GM18868 (cell line): ENCODE data around the gene ADM2.
"Not testable (repeated sequence)": the region's sequence is repeated elsewhere in the genome, so short reads cannot be mapped to it uniquely, and the experiment has no call there.

Experiments used
- ATAC-seq: cut with Tn5 transposase; IDR thresholded peaks from one replicate; pipeline ENCODE4 v1.9.1; 2021; ENCODE audit warnings: mild to moderate bottlenecking, moderate library complexity; ENCODE audit not compliant: unreplicated experiment

The ADM2 gene, protein sequence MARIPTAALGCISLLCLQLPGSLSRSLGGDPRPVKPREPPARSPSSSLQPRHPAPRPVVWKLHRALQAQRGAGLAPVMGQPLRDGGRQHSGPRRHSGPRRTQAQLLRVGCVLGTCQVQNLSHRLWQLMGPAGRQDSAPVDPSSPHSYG

DNA sequence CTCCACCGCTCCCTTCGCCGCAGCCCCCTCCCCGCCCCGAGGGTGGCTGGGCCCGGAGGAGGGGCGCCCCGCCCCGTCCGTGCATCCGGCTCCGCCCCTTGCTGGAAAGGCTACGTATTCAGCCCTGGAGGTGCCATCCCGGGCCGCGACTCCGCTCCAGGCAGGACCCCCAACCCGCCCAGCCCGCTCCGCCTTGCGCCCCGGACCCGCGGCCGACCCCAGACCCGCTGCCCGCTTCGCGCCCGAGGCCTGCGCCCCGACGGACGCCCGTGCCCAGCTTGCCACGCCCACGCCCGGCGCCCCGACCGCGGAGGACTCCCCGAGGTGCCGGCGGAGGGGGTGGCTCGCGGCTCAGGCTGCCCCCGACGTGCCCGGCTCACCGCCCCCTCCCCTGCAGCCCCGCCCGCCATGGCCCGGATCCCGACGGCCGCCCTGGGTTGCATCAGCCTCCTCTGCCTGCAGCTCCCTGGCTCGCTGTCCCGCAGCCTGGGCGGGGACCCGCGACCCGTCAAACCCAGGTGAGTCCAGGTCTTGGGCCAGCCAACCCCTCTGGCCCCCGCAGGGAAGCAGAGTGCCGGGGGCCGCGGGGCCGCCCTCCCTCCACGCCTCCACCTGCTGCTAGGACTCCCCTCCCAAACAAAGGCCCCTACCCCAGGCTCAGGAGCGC, at the start of gene ADM2:
Gene ADM2, plus strand, starts transcription at position 104 of the 667 bp plus-strand sequence. Its CDS starts 305 bp downstream, at position 409.
- ATAC-seq = no peak

DNA sequence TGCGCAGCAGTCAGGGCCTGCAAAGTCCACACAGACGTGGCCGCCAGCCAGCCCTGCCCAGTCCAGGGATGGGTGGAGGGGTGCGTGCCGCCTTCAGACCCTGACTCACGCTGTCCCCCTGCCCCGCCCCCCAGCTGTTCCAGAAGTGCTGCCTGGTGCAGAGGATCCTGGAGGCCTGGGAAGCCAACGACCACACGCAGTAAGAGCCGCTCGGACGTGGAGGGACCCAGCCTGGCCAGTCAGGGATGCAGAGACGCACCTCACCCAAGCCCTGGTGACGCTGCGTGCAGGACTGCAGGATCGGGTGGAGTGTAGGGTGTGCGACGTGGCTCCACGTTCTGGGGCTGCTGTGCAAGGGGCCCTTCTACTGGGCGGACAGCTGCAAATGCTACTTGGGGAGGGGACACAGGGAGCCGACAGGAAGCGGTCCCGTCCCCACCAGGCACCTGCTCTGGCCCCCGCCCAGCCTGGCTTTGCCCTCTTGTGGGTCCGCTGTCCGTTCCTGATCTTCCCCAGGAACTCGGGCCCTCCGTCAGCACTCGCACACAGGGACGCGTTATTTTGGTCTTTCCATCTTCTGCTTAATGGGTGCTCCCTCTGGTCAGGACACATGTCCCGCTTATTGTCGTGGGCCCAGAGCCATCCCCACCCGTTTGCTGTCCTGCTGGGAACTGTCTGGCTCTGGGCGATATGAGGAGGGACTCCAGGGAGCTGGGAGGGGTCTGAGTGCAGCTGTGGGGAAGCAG, 49.0 kb upstream of the ADM2 start:
- ATAC-seq = no peak

DNA sequence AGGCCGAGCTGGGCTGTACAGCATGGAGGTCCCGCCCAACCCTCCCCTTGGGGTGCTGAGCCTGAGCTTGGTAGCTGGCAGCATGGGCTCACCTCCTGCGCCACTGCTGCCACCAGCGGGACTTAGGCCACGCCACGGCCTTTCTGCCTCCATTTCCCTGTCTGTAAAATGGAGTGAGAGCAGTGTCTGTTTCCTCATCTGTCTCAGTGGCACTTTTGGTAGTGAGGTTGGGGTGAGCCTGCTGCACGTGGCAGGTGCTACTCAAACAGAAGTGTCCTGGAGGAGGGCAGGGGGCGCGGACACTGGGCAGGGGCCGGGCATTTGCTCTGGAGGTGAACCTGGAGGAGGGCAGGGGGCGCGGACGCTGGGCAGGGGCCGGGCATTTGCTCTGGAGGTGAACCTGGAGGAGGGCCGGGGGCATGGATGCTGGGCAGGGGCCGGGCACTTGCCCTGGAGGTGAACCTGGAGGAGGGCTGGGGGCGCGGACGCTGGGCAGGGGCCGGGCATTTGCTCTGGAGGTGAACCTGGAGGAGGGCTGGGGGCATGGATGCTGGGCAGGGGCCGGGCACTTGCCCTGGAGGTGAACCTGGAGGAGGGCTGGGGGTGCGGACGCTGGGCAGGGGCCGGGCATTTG, 48.3 kb upstream of the ADM2 start:
- not testable (repeated sequence) for ATAC-seq

DNA sequence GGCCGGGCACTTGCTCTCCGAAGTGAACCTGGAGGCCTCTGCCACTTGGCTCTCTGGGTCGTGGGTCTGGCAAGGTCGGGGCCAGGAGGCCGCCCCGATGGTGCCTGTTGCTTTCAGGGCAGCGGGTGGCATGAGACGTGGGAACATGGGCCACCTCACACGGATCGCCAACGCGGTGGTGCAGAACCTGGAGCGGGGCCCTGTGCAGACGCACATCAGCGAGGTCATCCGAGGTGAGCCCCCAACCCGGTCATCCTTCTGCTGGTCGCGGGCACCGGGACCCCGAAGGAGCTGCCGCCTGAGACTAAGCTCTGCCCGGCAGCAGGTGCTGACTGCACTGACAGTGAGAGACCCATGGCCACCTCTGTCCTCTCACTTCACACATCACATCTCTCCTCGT, 46.5 kb upstream of the ADM2 start:
- no peak for ATAC-seq

DNA sequence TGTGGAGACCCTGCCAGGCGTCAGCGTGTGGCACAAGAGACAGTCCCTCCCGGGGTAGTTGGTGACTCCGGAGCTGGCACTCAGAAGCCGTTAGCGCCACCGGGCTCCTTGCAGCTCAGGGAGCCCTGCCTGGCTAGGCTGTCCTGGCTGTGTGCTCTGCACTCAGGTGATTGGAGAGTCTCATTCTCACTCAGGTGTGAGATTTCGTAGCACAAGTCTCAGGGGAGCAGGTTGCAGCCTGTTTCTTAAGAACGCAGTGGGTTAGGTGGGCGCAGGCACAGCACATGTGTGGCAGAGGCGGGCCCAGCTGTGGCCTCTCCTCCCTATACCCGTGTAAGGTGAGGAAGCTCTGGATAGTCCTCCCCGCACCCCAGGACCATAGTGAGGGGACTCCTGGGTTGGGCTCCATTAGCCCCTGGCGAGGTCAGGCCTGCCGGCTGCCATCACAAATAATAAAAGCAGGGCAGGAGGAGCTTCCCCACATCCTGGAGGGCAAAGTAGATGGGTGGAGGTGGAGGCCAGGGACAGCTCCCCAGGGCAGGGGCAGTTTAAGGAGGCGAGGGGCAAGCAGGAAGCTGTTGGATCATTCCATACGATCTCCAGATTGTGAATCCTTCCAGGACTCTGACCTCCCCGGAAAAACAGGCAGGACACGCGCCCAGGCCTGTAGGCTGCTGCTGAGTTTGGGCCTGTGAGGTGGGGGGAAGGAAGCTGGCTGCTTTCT, 45.9 kb upstream of the ADM2 start:
- no peak for ATAC-seq

DNA sequence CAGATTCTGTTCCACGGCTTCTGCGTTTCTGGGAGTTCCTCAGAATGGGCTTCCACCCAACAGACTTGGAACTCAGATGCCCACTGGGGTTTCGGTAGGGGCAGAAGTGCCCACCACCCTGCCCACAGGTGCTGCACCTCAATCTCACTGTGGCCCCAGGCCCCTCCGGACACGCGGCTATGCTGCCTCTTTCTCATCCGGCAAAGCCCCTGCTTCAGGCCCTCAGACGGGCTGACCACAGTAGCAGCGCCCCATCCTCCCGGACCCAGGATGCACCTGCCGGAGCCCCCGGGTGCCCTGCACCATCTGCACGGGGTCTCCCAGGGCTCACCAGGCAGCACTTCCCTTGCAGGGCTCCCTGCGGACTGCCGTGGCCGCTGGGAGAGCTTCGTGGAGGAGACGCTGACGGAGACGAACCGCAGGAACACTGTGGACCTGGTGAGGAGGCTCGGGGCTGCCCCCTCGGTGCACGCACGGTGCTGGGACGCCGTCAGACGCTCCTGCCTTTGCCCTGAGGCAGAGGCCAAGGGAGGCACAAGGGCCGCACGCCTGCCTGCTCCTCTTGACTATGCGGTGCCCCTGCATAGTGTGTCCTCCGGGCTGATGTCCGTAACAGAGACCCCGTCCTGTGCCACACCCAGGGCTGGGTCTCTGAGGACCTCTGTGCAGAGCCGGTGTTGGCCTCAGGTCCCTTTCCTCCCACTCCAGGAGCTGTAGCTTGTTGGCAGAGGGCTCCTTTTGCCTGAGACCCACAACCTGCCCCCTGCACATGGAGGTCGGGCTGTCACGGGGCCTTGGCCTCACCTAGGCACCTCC, 45.1 kb upstream of the ADM2 start:
- no peak for ATAC-seq

DNA sequence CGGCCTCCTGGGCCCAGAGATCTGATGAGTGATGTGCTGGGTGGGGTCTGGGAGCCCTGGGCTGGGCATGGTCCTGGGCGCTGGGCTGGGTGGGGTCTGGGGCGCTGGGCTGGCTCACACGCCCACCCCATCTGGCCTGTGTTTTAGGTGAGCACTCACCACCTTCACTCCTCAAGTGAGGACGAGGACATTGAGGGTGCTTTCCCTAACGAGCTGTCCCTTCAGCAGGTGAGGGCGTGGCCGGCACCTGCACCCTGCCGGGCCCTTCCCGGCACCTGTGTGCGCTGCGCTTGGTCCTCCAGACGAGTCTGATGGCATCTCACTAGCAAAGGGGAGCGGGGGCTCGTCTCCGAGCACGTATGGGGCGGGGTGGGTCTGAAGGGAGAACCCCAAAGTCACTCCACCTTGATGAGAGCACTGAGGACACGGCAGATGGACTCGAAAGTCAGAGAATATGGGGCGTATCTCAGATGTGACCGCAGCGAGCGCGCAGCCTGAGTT, 44.5 kb upstream of the ADM2 start:
- ATAC-seq = no peak

DNA sequence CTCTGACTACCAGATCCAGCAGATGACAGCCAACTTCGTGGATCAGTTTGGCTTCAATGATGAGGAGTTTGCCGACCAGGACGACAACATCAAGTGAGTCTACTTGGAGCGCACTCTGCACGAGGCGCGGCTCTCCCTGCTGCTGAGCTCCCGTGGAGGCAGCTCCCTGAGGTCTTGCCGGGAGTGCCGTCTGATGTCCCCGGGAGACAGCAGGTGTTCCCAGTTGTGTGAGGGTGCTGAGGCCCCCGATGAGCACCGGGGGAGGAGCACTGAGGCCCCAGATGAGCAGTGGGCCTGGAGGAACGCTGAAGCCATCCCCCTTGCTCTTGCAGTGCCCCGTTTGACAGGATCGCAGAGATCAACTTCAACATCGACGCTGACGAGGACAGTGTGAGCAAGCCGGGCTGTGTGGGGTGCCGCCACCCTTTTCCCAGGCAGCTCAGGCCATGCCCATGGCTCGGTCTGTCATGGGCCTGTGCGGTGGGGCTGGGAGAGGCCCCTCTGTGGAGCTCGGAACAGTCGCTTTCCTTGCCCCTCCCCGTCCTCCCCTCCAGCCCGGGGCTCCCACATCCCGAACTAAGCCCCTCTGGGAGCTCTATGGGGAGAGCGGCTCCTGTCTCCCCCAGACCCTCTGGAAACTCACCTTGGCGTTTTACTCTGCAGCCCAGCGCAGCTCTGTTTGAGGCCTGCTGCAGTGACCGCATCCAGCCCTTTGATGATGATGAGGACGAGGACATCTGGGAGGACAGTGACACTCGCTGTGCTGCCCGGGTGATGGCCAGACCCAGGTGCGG, 43.6 kb upstream of the ADM2 start:
- ATAC-seq = no peak

DNA sequence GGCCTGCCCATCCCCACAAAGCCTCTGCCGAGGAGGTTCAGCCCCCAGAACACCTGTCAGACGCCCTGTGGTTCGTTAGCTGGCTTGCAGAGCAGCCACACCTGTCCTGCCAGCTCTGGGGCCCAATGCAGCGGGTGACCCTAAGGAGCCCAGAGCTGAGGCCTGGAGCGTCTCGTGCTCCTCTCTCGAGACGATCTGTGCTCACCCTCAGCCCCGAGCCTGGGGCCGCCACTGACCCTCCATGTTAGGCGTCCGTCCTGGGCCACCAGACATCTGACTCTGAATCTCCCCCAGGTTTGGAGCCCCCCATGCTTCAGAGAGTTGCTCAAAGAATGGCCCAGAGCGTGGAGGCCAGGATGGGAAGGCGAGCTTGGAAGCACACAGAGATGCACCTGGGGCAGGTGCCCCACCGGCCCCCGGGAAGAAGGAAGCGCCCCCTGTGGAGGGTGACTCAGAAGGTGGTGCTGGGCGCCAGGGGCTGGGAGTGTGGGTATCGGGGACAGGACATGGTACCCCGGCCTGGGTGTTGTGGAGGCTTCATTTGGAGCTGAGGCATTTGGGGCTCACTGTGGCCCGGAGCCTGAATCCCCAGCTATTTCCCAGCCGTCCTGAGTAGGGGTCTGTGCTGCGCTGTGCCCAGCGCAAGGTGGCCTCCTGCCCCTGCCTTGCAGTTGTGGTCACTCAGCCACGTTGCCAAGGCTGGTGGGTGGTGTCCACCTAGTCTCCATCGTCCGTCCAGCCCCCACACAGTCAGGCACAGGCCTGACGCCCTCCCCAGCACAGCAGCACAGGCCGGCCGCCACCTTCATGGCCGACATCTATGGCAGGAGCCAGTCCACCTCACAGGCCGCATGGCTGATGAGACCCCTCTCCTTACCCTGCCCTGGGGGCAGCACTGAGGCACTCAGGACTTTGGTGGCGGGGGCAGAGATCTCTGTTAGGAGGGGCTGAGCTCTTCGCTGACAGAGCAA, 42.8 kb upstream of the ADM2 start:
- no peak for ATAC-seq

DNA sequence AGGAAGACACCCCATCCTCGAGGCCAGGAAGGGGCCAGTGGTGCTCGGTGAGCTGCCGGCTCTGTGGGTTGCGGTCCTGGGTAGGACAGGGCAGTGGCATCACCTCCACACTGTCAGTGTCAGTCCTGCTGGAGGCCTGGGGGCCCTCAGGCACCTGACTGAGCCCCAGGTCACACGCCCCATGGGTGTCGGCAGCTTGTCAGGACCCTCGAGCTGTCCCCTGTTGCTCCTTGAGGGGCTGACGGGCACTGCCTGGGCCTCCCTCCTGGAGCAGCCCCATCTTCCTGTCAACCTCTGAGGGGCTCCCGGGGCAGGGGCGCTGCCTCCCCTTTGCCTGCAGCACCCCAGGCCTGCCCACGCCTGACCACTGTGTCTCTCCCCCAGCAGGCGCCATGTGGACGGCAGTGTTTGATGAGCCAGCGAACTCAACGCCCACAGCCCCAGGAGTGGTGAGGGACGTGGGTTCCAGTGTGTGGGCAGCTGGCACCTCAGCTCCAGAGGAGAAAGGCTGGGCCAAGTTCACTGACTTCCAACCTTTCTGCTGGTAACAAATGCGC, 42.0 kb upstream of the ADM2 start:
- ATAC-seq = no peak

DNA sequence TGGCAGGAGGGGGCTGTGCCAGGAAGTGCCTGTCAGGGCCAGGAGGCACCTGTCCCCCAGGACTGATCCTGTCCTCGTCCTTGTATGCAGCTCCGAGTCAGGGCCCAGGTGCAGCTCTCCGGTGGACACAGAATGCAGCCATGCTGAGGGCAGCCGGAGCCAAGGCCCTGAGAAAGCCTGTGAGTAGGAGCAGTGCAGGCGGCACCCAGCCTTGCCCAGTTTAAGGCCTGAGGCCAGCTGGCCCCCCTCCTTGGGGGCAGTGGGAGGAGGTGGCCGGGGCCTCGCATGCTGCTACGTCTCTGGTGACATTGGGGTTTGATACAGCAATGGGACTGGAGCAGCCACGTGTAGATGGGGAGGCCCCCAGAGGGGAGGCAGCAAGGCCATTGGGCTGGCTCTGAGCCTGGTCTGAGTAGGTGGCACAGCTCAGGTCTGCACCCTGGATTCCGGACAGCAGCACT, 41.4 kb upstream of the ADM2 start:
- no peak for ATAC-seq

DNA sequence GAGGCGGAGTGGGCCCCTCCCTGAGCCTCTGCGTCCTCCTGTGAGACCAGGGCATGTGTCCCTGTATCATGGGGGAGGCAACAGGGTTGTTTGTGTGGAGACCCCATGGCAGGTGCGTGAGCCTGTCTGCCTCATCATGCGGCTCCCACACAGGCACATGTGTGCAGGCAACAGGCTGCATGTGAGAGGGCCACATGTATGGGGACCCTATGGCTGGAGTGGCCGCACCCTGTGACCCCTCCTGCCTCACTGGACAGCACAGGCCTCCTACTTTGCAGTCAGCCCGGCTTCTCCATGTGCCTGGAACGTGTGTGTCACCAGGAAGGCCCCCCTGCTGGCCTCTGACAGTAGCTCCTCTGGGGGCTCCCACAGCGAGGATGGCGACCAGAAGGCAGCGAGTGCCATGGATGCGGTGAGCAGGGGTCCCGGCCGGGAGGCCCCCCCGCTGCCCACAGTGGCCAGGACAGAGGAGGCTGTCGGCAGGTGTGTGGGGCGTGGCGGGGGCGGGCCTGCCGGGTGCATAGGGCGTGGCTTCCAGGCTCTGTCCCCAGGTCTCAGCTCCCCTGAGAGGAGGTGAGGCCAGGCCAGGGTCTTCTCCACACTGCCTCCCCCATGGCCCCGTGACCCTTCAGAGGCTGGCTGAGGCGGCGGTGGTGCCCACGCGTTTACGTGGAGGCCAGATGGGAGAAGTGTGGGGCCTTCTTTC, 40.6 kb upstream of the ADM2 start:
- no peak for ATAC-seq

DNA sequence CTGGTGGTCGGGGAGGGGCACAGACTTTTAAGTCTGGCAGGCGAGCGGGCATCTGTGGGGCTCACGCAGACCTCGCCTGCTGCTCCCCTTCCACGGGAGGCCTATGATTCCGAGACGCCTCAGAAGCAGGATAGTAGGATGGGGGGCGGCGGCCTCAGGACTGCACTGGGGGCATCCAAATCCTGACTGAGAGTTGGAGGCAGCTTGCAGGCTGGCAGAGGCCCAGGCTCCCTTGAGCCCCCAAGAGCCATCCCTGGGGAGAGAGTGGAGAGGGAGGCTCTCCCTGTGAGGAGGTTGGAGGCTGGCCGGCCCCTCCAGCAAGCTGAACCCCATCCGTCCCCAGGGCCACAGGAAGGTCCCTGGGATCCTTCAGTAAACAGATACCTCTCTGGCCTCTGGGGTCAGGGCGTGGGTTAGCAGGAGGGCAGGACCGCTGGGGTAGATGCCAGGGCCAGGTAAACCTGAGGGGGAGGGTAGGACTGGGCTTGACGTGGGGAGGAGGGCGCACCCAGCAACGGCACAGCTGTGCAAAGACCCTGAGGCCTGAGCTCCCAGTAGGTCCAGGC, 39.8 kb upstream of the ADM2 start:
- ATAC-seq = no peak

DNA sequence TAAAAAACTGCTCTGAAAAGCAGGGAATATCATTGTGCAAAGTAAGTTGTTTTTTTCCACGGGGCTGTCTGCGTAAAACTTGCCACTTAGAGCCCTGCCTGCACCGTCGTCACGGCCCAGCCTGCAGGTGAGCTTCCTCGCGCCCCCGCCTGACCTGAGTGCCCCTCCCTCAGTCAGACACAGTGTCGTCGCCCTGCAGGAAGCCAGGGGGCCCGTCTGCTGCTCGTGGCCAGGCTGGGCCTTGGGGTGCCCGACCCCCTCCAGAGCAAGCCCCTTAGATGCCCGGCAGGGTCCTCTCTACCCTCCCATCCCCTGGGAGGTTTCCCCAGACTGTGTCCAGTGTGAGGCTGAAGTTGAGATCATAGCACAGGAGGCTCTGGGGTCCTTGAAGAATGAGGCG, 38.1 kb upstream of the ADM2 start:
- ATAC-seq = no peak

DNA sequence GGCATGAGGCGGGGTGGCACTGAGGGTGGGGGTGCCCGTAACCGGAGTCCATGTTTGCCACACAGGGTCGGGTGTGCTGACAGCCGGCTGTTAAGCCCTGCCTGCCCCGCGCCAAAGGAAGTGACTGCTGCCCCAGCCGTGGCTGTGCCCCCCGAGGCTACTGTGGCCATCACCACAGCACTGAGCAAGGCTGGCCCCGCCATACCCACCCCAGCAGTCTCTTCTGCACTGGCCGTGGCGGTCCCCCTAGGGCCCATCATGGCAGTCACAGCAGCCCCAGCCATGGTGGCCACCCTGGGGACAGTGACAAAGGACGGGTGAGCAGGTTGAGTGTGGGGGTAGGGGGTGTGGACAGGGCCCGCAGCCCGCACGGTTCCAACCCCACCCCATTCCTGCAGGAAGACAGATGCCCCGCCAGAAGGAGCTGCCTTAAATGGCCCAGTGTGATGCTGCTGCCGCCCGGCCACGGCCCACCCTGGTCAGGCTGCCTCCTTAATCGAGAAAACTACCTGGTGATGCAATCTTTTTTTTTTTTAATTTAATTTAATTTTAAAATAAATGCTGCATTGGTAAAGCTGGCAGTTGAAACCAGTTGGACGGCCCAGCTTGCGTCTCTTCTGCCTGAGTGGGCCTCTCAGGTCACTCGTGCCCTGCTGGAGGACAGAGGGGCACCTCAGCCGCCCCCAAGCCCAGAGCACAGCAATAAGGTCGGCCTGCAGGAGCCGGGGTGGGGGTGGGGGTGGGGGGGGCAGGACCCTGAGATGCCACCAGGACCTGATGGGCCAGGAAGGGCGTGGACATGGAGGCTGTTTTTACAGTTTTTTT, 37.3 kb upstream of the ADM2 start:
- ATAC-seq = no peak

DNA sequence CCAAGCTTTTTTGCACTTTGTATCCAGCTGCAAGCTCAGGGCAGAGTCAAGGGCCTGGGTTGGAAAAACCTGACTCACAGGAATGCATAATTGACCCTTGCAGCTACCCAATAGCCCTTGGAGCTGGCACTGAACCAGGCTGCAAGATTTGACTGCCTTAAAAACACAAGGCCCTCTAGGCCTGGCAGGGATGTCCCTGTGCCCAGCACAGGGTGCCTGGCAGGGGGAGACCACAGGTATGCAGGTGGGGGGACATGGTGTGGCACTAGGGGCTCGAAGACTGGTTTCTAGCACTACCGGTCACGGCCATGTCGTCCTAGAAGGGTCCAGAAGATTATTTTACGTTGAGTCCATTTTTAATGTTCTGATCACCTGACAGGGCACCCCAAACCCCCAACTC, 36.7 kb upstream of the ADM2 start:
- no peak for ATAC-seq
